Nucleus accumbens (tissue), 56 donors: Measurements from ENCODE around the gene OXER1.

Experiments used
- DNase-seq, 56 donors: peaks; one replicate each; lab custom pipeline; 2025; lab: John Stamatoyannopoulos, UW

OXER1 gene

GRCh38 chr2:42764096-42764495 is at the start of gene OXER1:
Gene OXER1 (minus strand): TSS chr2:42764135. CDS start chr2:42764062, 73 bp downstream.
- DNase-seq, result peak in 1 of 56 donors; percentile 20

GRCh38 chr2:42812899-42813479 is 49.1 kb upstream of the OXER1 start:
- no peak for DNase-seq

DNA sequence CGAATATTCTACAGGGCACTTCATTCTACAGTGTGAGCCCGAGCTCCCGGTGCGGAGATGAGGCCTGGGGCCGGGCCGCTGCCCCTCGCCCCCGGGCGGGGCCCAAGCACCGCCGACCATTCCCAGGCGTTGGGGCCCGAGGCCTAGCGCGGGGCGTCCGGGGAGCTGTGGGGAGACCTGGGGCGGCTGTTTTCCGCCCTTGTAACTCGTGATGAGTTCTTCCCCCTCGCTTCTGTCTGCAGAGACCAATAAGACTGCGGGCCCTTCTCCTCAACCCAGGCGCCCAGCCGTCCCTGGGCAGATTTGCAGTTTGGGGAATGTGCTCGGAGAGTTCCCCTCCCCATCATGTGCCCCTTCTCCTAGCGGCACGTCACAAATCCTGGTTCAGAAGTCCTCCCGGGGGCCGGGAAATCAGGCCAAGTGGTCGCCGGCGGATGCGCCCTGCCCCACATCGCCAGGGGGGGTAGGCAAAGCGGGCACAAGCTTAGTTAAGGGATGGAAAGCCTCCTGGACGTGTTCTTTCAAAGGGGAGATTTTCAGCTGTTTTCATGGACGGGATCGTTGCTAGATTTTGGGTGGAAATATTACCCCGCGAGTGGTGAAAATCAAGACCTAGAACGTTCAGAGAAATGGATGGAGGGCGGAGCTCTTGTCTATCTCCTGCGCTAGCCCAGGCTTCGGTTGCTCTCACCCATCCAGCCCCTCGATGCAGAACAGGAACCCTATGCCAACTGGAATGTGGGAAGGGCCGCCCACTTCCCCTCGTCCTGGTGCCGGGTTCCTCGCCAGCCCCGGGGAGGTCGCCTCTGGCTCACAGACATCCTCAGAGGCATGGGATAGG is 47.3 kb upstream of the OXER1 start:
- peak in 50 of 56 donors; percentile 12 to 80 (median 68) for DNase-seq

DNA sequence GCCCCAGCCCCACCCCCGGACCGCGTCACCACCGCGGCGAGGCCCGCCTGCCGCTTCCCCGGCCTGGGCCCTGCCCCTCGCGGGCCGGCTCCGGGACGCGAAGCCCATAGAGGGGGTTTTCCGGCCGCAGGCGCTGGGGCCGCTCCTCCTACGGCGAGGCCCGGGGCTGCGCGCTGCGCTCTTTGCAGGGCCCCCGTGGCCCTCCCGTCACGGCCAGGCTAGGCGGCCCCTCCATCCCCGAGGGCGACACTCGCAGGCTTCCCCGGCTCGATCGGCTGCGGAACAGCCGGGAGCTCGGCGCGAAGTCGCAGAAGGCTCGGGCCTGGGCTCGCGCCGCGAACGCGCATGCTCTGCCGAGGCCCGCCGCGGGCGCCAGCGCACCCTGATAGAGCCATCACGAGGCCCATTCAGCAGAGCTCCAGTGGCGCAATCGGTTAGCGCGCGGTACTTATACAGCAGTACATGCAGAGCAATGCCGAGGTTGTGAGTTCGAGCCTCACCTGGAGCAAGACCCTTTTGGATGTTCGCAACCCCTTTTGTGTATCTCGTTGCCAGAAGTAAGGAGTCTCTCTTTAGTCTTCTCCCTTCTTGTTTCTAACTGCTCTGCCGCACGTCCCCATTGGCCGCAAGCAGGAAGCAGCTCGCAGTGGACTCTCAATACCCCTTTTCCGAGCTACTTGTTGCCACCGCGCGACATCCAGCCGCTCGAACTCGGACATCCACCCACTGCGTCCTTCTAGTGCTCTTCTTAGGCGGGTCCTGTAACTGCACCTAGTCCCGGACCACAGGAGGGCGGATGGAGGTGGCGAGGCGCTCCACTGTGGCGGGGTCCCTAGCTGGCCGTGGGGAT is 46.4 kb upstream of the OXER1 start:
- DNase-seq, result peak in 55 of 56 donors; percentile 72 to 97 (median 92)

- DNase-seq, result peak in 42 of 56 donors; percentile 51 to 93 (median 84)
Observed at GRCh38 chr2:42809819-42810120, 45.8 kb upstream of the OXER1 start.

- no peak for DNase-seq
Observed at GRCh38 chr2:42809131-42809818, 45.3 kb upstream of the OXER1 start.

DNA sequence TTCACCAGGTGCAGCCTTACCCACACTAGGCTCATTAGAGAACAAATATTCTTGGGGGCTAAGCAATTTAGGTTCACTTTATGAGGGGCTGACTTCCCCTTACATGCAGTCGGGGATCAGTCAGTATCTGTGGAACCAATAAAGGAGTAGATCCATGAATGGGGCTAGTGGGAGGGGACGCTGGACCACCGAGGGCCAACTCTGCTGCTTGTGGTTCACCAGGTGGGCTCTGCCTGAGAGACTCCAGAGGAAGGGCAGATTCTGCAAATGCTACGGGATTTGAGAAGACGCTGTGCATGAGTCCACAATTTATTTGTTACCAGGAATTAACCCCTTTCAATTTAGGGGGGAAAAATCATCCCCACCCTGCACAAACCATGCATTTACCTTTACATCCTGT is 44.4 kb upstream of the OXER1 start:
- no peak for DNase-seq

GRCh38 chr2:42806786-42807185 is 42.9 kb upstream of the OXER1 start:
- no peak for DNase-seq

- peak in 2 of 56 donors; percentile 20 to 30 for DNase-seq
Observed at GRCh38 chr2:42804891-42805290, 41.0 kb upstream of the OXER1 start.

DNA sequence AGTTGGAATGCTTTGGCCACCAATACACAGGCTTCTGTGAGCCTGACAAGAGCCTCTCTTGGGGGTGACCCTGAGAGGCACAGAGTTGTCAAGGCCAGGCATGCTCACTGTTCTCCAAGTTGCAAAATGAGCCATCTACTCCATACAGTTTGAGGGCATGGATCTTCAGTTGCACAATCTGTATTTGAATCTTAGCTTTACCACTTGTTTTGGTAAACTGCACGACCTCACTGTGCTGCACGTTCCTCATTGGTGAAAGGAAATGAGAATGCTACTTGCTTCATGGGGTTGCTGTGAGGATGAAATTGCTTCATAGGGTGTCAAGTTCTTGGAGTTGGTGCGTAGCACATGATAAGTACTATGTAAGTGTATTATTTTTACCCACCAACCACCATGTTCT is 40.4 kb upstream of the OXER1 start:
- no peak for DNase-seq

DNA sequence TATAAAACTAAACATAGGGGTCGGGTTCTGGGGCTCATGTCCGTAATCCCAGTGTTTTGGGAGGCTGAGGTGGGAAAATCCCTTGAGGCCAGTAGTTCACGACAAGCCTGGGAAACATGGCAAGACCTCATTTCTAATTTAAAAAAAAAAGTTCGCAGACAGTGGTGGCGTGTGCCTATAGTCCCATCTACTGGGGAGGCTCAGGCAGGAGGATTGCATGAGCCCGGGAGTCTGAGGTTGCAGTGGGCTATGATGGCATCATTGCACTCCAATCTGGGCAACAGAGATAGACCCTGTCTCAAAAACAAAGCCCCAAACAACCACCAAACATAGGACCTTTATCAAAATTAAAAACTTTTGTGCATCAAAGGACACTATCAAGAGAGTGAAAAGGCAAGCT is 38.2 kb upstream of the OXER1 start:
- DNase-seq, result no peak

DNA sequence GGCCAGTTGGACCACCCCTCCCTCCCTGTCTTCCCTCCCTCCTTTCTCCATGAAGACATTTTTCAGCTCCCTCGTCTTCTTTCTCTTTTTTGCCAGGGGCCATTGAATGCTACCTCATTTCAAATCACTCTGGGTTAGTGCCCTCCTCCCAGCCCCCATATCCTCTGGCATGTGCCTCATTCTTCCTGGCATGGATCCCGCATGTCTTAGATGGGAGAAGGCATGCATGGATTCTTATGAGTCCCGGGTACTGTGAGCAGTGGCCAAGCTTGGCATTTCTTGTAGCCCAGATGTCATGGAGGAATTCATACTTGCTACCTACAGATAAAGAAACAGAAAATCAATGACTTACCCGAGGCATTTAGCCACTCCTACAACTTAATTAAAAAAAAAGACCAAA is 37.4 kb upstream of the OXER1 start:
- no peak for DNase-seq

GRCh38 chr2:42800981-42801380 is 37.0 kb upstream of the OXER1 start:
- no peak for DNase-seq

- DNase-seq, result no peak
Observed at GRCh38 chr2:42800461-42800962, 36.6 kb upstream of the OXER1 start.

- no peak for DNase-seq
Observed at GRCh38 chr2:42799881-42800280, 35.9 kb upstream of the OXER1 start.

- DNase-seq, result no peak
Observed at GRCh38 chr2:42797281-42797680, 33.3 kb upstream of the OXER1 start.

- no peak for DNase-seq
Observed at GRCh38 chr2:42796427-42797248, 32.7 kb upstream of the OXER1 start.

DNA sequence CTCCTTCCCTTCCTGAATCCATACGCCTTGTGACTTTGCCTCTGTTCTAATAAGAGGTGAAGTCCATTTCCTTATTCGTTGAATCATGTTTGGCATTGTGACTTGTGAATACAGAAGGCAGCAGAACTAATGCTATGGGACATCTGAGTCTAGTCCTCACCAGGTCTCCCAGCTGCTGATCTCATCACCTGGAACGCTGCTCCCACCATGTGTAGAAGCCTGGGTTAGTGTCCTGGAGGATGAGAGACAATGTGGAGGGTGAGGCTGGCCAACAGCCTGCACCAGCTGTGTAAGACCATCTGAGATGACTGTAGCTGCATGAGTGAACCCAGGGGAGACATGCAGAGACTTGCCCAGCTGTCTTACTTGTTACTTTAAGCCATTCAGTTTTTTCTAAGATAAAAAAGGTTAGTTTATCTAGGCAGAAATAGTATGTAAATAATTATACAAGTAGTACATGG is 31.9 kb upstream of the OXER1 start:
- DNase-seq, result no peak

- no peak for DNase-seq
Observed at GRCh38 chr2:42795275-42795674, 31.3 kb upstream of the OXER1 start.
